Fibroblast of villous mesenchyme (primary cell): ENCODE measurements around the gene ANKRD44. TPM values are rescaled to one million over a fixed set of nuclear protein-coding genes. Genes with fewer than 3 reads are reported as not detected.

Experiments
- DNase-seq: peaks from one replicate; pipeline ENCODE4 v3.0.0-alpha.2; 2010; ENCODE audit warnings: low read depth
- H3K4me3 ChIP-seq: 2 replicates; pipeline ENCODE4 v1.5.1; 2011; ENCODE audit warnings: low read depth, mild to moderate bottlenecking, low read length
- CTCF ChIP-seq: IDR thresholded peaks from 2 replicates; pipeline ENCODE4 v1.5.1; 2012; ENCODE audit warnings: low read depth, mild to moderate bottlenecking, low read length; ENCODE audit not compliant: insufficient read depth
- total RNA-seq: library from RNA; depleted of rRNA; stranded (reverse); fragments of >200 nt; gene quantifications from 2 replicates; pipeline ENCODE4 v1.2.3, GENCODE V29; 2012

The ANKRD44 gene
- total RNA-seq, 1 donor, result 3.9 TPM

GRCh38 chr2:197238043-197238365 lies 72.6 kb downstream of the ANKRD44 start:
- DNase-seq, result no peak
- TF ChIP-seq CTCF, result no peak
- H3K4me3 ChIP-seq, result no peak overlapping the region

GRCh38 chr2:197237291-197238042 lies 73.1 kb downstream of the ANKRD44 start:
- no peak for TF ChIP-seq CTCF
- no peak for DNase-seq
- H3K4me3 ChIP-seq, result no peak overlapping the region

GRCh38 chr2:197236816-197237215 lies 73.8 kb downstream of the ANKRD44 start:
- TF ChIP-seq CTCF, result no peak
- no peak for DNase-seq
- H3K4me3 ChIP-seq, result no peak overlapping the region

GRCh38 chr2:197236159-197236558 lies 74.4 kb downstream of the ANKRD44 start:
- DNase-seq, result no peak
- TF ChIP-seq CTCF, result no peak

GRCh38 chr2:197235711-197236110 lies 74.9 kb downstream of the ANKRD44 start:
- TF ChIP-seq CTCF, result no peak
- H3K4me3 ChIP-seq, result no peak overlapping the region

More at GRCh38 chr2:197236159-197236558, 74.4 kb downstream of the ANKRD44 start:
- H3K4me3 ChIP-seq, result no peak overlapping the region

GRCh38 chr2:197234671-197235191 lies 75.8 kb downstream of the ANKRD44 start:
- DNase-seq, result no peak
- no peak for TF ChIP-seq CTCF
- H3K4me3 ChIP-seq, result no peak overlapping the region

More at GRCh38 chr2:197235711-197236110, 74.9 kb downstream of the ANKRD44 start:
- no peak for DNase-seq

- DNase-seq, result no peak
- H3K4me3 ChIP-seq, result no peak overlapping the region
- no peak for TF ChIP-seq CTCF
Observed at GRCh38 chr2:197233473-197233872, 77.1 kb downstream of the ANKRD44 start.
